ENCODE measurements around the gene FCHO2.

DNA sequence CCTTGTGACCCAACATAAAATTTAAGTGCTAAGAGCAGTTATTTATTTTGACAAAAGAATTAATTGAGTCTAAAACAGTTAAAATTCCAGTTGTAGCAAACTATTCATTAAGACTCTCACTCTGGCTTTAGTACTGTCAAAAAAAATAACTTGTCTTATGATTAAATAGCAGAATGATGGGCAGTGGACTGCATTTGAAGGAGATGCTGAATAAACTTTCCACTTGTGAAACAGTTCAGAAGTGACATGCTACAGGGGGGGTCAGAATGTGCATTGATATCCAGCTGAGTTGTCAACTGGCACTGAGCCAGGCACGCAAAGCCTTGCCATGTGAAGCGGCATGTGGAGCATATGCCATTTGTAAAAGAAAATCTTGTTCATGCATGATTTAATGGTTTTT lies 76.0 kb downstream of the FCHO2 start:
- TF ChIP-seq, protein P1, sequence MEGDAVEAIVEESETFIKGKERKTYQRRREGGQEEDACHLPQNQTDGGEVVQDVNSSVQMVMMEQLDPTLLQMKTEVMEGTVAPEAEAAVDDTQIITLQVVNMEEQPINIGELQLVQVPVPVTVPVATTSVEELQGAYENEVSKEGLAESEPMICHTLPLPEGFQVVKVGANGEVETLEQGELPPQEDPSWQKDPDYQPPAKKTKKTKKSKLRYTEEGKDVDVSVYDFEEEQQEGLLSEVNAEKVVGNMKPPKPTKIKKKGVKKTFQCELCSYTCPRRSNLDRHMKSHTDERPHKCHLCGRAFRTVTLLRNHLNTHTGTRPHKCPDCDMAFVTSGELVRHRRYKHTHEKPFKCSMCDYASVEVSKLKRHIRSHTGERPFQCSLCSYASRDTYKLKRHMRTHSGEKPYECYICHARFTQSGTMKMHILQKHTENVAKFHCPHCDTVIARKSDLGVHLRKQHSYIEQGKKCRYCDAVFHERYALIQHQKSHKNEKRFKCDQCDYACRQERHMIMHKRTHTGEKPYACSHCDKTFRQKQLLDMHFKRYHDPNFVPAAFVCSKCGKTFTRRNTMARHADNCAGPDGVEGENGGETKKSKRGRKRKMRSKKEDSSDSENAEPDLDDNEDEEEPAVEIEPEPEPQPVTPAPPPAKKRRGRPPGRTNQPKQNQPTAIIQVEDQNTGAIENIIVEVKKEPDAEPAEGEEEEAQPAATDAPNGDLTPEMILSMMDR (IDR thresholded peaks at IDR 0.05; ENCODE audit: low read depth, low read length) = no peak
- no peak for TF ChIP-seq EZH2phosphoT487 (IDR thresholded peaks at IDR 0.05; ENCODE audit: low read depth)
